Subcutaneous abdominal adipose tissue (tissue), 5 donors: ENCODE data around the gene HK1.

Experiments
- H3K27ac ChIP-seq: one replicate; pipeline ENCODE4 v1.7.0; 2013; ENCODE audit warnings: low read depth, mild to moderate bottlenecking, inconsistent platforms, low read length, moderate library complexity
- H3K27me3 ChIP-seq, 5 donors: one replicate each; pipeline ENCODE4 v1.7.0; 2013; ENCODE audit warnings: low read length in 5 of 5, inconsistent platforms in 1 of 5; ENCODE audit not compliant: control insufficient read depth in 5 of 5, insufficient read depth in 4 of 5
- H3K36me3 ChIP-seq, 5 donors: one replicate each; pipeline ENCODE4 v1.7.0; 2013; ENCODE audit warnings: low read length in 5 of 5; ENCODE audit not compliant: control insufficient read depth in 5 of 5, insufficient read depth in 5 of 5
- H3K4me1 ChIP-seq, 5 donors: one replicate each; pipeline ENCODE4 v1.7.0; 2013; ENCODE audit warnings: low read length in 5 of 5, mild to moderate bottlenecking in 3 of 5, moderate library complexity in 1 of 5; ENCODE audit not compliant: control insufficient read depth in 5 of 5, insufficient read depth in 5 of 5
- H3K4me3 ChIP-seq, 5 donors: one replicate each; pipeline ENCODE4 v1.7.0; 2013; ENCODE audit warnings: low read length in 5 of 5, low read depth in 1 of 5
- H3K9ac ChIP-seq, 5 donors: one replicate each; pipeline ENCODE4 v1.7.0; 2013; ENCODE audit warnings: low read length in 5 of 5, mild to moderate bottlenecking in 4 of 5, moderate library complexity in 3 of 5
- H3K9me3 ChIP-seq, 5 donors: one replicate each; pipeline ENCODE4 v1.7.0; 2013; ENCODE audit warnings: low read length in 5 of 5; ENCODE audit not compliant: control insufficient read depth in 5 of 5
- donor health status: healthy.
- donor health status: healthy.
- donor health status: healthy.
- donor health status: healthy.
- donor health status: healthy.

The HK1 gene

GRCh38 chr10:69418052-69418752, 139.9 kb downstream of the HK1 start:
- H3K27ac ChIP-seq = no peak overlapping the region
- H3K27me3 ChIP-seq = peaks cover 0 to 3% (median 0%) of the 10 kb centered on the region in 5 donors
- no peak overlapping the region for H3K9ac ChIP-seq
- H3K36me3 ChIP-seq = no peaks in the 10 kb centered on the region
- H3K4me3 ChIP-seq = no peak overlapping the region
- H3K4me1 ChIP-seq = peaks cover 0 to 3% (median 0%) of the 10 kb centered on the region in 5 donors
- H3K9me3 ChIP-seq = no peaks in the 10 kb centered on the region

- H3K9me3 ChIP-seq = no peaks in the 10 kb centered on the region
- H3K27ac ChIP-seq = no peak overlapping the region
- H3K27me3 ChIP-seq = peaks cover 0 to under 1% (median 0%) of the 10 kb centered on the region in 5 donors
- no peaks in the 10 kb centered on the region for H3K36me3 ChIP-seq
- no peak overlapping the region for H3K4me3 ChIP-seq
- peaks cover 0 to 4% (median 0%) of the 10 kb centered on the region in 5 donors for H3K4me1 ChIP-seq
- no peak overlapping the region for H3K9ac ChIP-seq
Measured at GRCh38 chr10:69419096-69419743, 140.9 kb downstream of the HK1 start.

- H3K9ac ChIP-seq = no peak overlapping the region
- H3K36me3 ChIP-seq = no peaks in the 10 kb centered on the region
- H3K27ac ChIP-seq = no peak overlapping the region
- no peak overlapping the region for H3K4me3 ChIP-seq
- no peaks in the 10 kb centered on the region for H3K27me3 ChIP-seq
- H3K4me1 ChIP-seq = peaks cover 0 to 5% (median 0%) of the 10 kb centered on the region in 5 donors
- no peaks in the 10 kb centered on the region for H3K9me3 ChIP-seq
Measured at GRCh38 chr10:69419744-69420126, 141.4 kb downstream of the HK1 start.

- H3K27me3 ChIP-seq = no peaks in the 10 kb centered on the region
- no peak overlapping the region for H3K9ac ChIP-seq
- no peaks in the 10 kb centered on the region for H3K9me3 ChIP-seq
- H3K36me3 ChIP-seq = no peaks in the 10 kb centered on the region
- H3K4me1 ChIP-seq = peaks cover 0 to 12% (median 0%) of the 10 kb centered on the region in 5 donors
- no peak overlapping the region for H3K27ac ChIP-seq
- H3K4me3 ChIP-seq = no peak overlapping the region
Measured at GRCh38 chr10:69421611-69422308, 143.5 kb downstream of the HK1 start.

- Histone ChIP-seq H3K4me3 (no peak overlapping the region), H3K36me3 (no peaks in the 10 kb centered on the region), H3K27me3 (no peaks in the 10 kb centered on the region), H3K27ac (no peak overlapping the region), H3K4me1 (peaks cover 0 to 16% (median 0%) of the 10 kb centered on the region in 5 donors), H3K9me3 (no peaks in the 10 kb centered on the region), H3K9ac (no peak overlapping the region)
Measured at GRCh38 chr10:69422676-69423075, 144.4 kb downstream of the HK1 start.

GRCh38 chr10:69425041-69425440, 146.7 kb downstream of the HK1 start:
- Histone ChIP-seq H3K27ac (no peak overlapping the region), H3K9ac (no peak overlapping the region), H3K4me1 (peaks cover 0 to 16% (median 0%) of the 10 kb centered on the region in 5 donors), H3K27me3 (no peaks in the 10 kb centered on the region), H3K36me3 (no peaks in the 10 kb centered on the region), H3K9me3 (no peaks in the 10 kb centered on the region), H3K4me3 (no peak overlapping the region)

GRCh38 chr10:69425511-69426298, 147.4 kb downstream of the HK1 start:
- Histone ChIP-seq H3K36me3 (no peaks in the 10 kb centered on the region), H3K9me3 (no peaks in the 10 kb centered on the region), H3K4me3 (no peak overlapping the region), H3K27ac (no peak overlapping the region), H3K4me1 (peaks cover 0 to 16% (median 0%) of the 10 kb centered on the region in 5 donors), H3K27me3 (no peaks in the 10 kb centered on the region), H3K9ac (no peak overlapping the region)

- Histone ChIP-seq H3K4me1 (peaks cover 0 to 16% (median 0%) of the 10 kb centered on the region in 5 donors), H3K36me3 (no peaks in the 10 kb centered on the region), H3K4me3 (no peak overlapping the region), H3K9ac (no peak overlapping the region), H3K27me3 (no peaks in the 10 kb centered on the region), H3K9me3 (no peaks in the 10 kb centered on the region), H3K27ac (no peak overlapping the region)
Measured at GRCh38 chr10:69426376-69426727, 148.1 kb downstream of the HK1 start.

- Histone ChIP-seq H3K36me3 (no peaks in the 10 kb centered on the region), H3K9me3 (no peaks in the 10 kb centered on the region), H3K27me3 (no peaks in the 10 kb centered on the region), H3K4me1 (peaks cover 0 to 16% (median 0%) of the 10 kb centered on the region in 5 donors), H3K4me3 (no peak overlapping the region), H3K9ac (no peak overlapping the region), H3K27ac (no peak overlapping the region)
Measured at GRCh38 chr10:69428165-69428564, 149.9 kb downstream of the HK1 start.
